DND-41 (cell line): ENCODE results near the gene R3HDM1.
"Not testable (repeated sequence)": the region's sequence is repeated elsewhere in the genome, so short reads cannot be mapped to it uniquely, and the experiment has no call there.

ENCODE experiments used
- ATAC-seq: fragments of 200-7000 bp; cut with Tn5 transposase; 3 replicates; pipeline ENCODE4 v1.9.1; 2021; ENCODE audit warnings: low read depth; ENCODE audit not compliant: insufficient read depth
- DNase-seq: peaks from one replicate; pipeline ENCODE4 v3.0.0-alpha.2; 2020
- H2AFZ ChIP-seq: 2 replicates; pipeline ENCODE4 v1.6.0; 2012; ENCODE audit warnings: low read depth, low read length
- H3K27ac ChIP-seq: 2 replicates; pipeline ENCODE4 v1.5.1; 2012; ENCODE audit warnings: low read length, inconsistent platforms
- H3K27me3 ChIP-seq: fragments of 200-600 bp; sonication (generic); 2 replicates; pipeline ENCODE4 v1.6.0; 2012; ENCODE audit warnings: low read length, mild to moderate bottlenecking, inconsistent platforms; ENCODE audit not compliant: insufficient read depth, poor library complexity
- H3K36me3 ChIP-seq: 2 replicates; pipeline ENCODE4 v1.5.1; 2012; ENCODE audit warnings: low read length, inconsistent platforms; ENCODE audit not compliant: insufficient read depth
- H3K4me1 ChIP-seq: 2 replicates; pipeline ENCODE4 v1.5.1; 2012; ENCODE audit warnings: mild to moderate bottlenecking, low read length; ENCODE audit not compliant: insufficient read depth
- H3K4me2 ChIP-seq: 2 replicates; pipeline ENCODE4 v1.6.0; 2012; ENCODE audit warnings: mild to moderate bottlenecking, moderate library complexity, low read length, inconsistent platforms; ENCODE audit not compliant: insufficient read depth
- H3K4me3 ChIP-seq, 2 experiments: fragments of 200-600 bp in 1 of 2; shearing (Covaris generic) in 1 of 2; 2 replicates each; pipeline ENCODE4 v1.5.1; 2012 to 2016; ENCODE audit warnings: inconsistent platforms in 2 of 2, low read length in 2 of 2, mild to moderate bottlenecking in 2 of 2, low read depth in 1 of 2, moderate library complexity in 1 of 2
- H3K79me2 ChIP-seq: 2 replicates; pipeline ENCODE4 v1.6.0; 2012; ENCODE audit warnings: low read length, inconsistent platforms; ENCODE audit not compliant: insufficient read depth
- H3K9ac ChIP-seq: 2 replicates; pipeline ENCODE4 v1.6.0; 2012; ENCODE audit warnings: low read depth, mild to moderate bottlenecking, inconsistent platforms, low read length, moderate library complexity
- H3K9me3 ChIP-seq: 2 replicates; pipeline ENCODE4 v1.5.1; 2012; ENCODE audit warnings: low read length, moderate library complexity, mild to moderate bottlenecking, inconsistent platforms; ENCODE audit not compliant: insufficient read depth, severe bottlenecking
- H4K20me1 ChIP-seq: 2 replicates; pipeline ENCODE4 v1.6.0; 2012; ENCODE audit warnings: low read length; ENCODE audit not compliant: insufficient read depth
- CTCF ChIP-seq: IDR thresholded peaks from 2 replicates; pipeline ENCODE4 v1.5.1; 2012; ENCODE audit warnings: borderline replicate concordance, low read length, moderate library complexity, mild to moderate bottlenecking; ENCODE audit not compliant: poor library complexity, severe bottlenecking; ENCODE audit errors: extremely low read depth
- EZH2 ChIP-seq: IDR thresholded peaks from 3 replicates; pipeline ENCODE4 v1.6.1; 2012; ENCODE audit warnings: borderline replicate concordance, low read depth, mild to moderate bottlenecking, moderate library complexity, low read length, inconsistent platforms; ENCODE audit not compliant: severe bottlenecking

Gene R3HDM1

GRCh38 chr2:135708159-135708558 lies 176.9 kb downstream of the R3HDM1 start:
- Histone ChIP-seq H3K9ac (no peak overlapping the region), H2AFZ (no peak overlapping the region), H3K79me2 (no peaks in the 10 kb centered on the region), H3K27ac (no peak overlapping the region), H3K4me1 (no peaks in the 10 kb centered on the region), H3K36me3 (peaks cover 33% of the 10 kb centered on the region), H3K9me3 (no peaks in the 10 kb centered on the region), H3K4me2 (no peak overlapping the region), H3K4me3 (no peak overlapping the region), H3K27me3 (no peaks in the 10 kb centered on the region), H4K20me1 (no peaks in the 10 kb centered on the region)
- DNase-seq (no peak), ATAC-seq (no peak)
- TF ChIP-seq CTCF (no peak), EZH2 (no peak)

GRCh38 chr2:135709992-135710391 lies 178.7 kb downstream of the R3HDM1 start:
- H3K4me3 ChIP-seq, result no peak overlapping the region
- ATAC-seq (peak; percentile 85), DNase-seq (peak; percentile 73)
- TF ChIP-seq CTCF, result peak; percentile 96
- no peak for TF ChIP-seq EZH2
- H4K20me1 ChIP-seq, result no peaks in the 10 kb centered on the region
- peaks cover 40% of the 10 kb centered on the region for H3K36me3 ChIP-seq
- no peaks in the 10 kb centered on the region for H3K27me3 ChIP-seq
- no peak overlapping the region for H2AFZ ChIP-seq
- H3K9me3 ChIP-seq, result no peaks in the 10 kb centered on the region
- no peaks in the 10 kb centered on the region for H3K79me2 ChIP-seq
- no peak overlapping the region for H3K9ac ChIP-seq
- H3K4me2 ChIP-seq, result no peak overlapping the region
- H3K27ac ChIP-seq, result no peak overlapping the region
- H3K4me1 ChIP-seq, result no peaks in the 10 kb centered on the region

GRCh38 chr2:135715086-135715485 lies 183.8 kb downstream of the R3HDM1 start:
- not testable (repeated sequence) for H3K4me2 ChIP-seq

GRCh38 chr2:135728064-135728743 lies 196.9 kb downstream of the R3HDM1 start:
- no peaks in the 10 kb centered on the region for H3K9me3 ChIP-seq
- no peaks in the 10 kb centered on the region for H3K79me2 ChIP-seq
- H3K9ac ChIP-seq, result no peak overlapping the region
- no peak overlapping the region for H3K27ac ChIP-seq
- DNase-seq (no peak), ATAC-seq (no peak)
- H3K27me3 ChIP-seq, result no peaks in the 10 kb centered on the region
- H3K4me2 ChIP-seq, result no peak overlapping the region
- H2AFZ ChIP-seq, result no peak overlapping the region
- no peaks in the 10 kb centered on the region for H4K20me1 ChIP-seq
- peaks cover 29% of the 10 kb centered on the region for H3K36me3 ChIP-seq
- no peaks in the 10 kb centered on the region for H3K4me1 ChIP-seq
- TF ChIP-seq CTCF (no peak), EZH2 (no peak)
- no peak overlapping the region for H3K4me3 ChIP-seq

More at GRCh38 chr2:135715086-135715485, 183.8 kb downstream of the R3HDM1 start:
- not testable (repeated sequence) for H3K27me3 ChIP-seq, H3K27ac ChIP-seq, H2AFZ ChIP-seq, H3K9me3 ChIP-seq, ATAC-seq, H3K4me3 ChIP-seq, H3K9ac ChIP-seq, DNase-seq, H4K20me1 ChIP-seq, H3K79me2 ChIP-seq, H3K4me1 ChIP-seq
- H3K36me3 ChIP-seq, result peaks cover 59% of the 10 kb centered on the region
